ENCODE measurements around the gene WDR81.

DNA sequence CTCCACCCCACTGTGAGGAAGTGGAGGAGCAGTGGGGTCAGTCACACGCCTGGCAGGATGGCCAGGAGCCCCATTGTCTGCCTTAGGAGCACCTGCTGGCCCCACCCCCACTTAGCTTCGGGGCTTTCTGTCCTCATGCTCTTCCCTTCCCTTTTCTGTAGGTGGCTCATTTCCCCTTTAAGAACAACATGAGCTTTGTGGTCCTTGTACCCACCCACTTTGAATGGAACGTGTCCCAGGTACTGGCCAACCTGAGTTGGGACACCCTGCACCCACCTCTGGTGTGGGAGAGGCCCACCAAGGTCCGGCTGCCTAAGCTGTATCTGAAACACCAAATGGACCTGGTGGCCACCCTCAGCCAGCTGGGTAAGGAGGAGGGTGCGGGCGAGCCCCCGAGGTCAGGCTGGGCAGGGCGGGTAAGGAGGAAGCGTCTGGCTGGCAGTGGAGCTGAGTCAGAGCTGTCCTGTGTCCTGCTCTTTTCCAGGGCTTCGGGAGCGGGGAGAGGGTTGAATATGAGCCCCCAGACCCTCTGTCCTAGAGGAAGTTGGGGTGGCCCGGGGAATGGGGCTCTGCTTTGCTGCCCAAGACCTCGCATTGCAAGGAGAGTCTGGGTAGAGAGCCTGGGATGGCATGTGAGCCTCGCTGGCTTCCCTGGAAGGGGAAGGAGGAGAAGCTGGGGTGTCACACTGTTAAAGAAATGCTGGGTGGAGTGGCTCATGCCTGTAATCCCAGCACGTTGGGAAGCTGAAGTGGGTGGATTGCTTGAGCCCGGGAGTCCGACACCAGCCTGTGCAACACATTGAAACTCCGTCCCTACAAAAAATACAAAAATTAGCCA lies 28.1 kb downstream of the WDR81 start:
- TF ChIP-seq FOXM1 (IDR thresholded peaks at IDR 0.05; ENCODE audit: borderline replicate concordance) (no peak), SUZ12 (IDR thresholded peaks at IDR 0.05) (no peak), LEF1 (IDR thresholded peaks at IDR 0.05; ENCODE audit: borderline replicate concordance) (no peak), ARNT (IDR thresholded peaks at IDR 0.05) (no peak), BHLHE40 (IDR thresholded peaks at IDR 0.05; ENCODE audit: borderline replicate concordance) (no peak), TARDBP (IDR thresholded peaks at IDR 0.05) (no peak), FOXK2 (IDR thresholded peaks at IDR 0.05) (no peak), ELF4 (IDR thresholded peaks at IDR 0.05) (no peak), L3MBTL2 (conservative IDR thresholded peaks at IDR 0.05) (no peak), ZNF384 (IDR thresholded peaks at IDR 0.05) (no peak), SP1 (IDR thresholded peaks at IDR 0.05) (no peak)
